ENCODE data around the gene DENND11. TPM values are rescaled to one million over a fixed set of nuclear protein-coding genes. Genes with fewer than 3 reads are reported as not detected.
A peak's percentile ranks its signal among the peaks of the same experiment; 100 is the strongest.

Gene DENND11
- total RNA-seq, 2 donors from 2014 or later, result 18.1 to 18.9 TPM

GRCh38 chr7:141739250-141739649 is 37.3 kb upstream of the DENND11 start:
- H3K4me1 ChIP-seq (replicated peaks), result peaks cover 9% of the 10 kb centered on the region
- H3K4me3 ChIP-seq, result no peak overlapping the region
- WGBS, result 64% methylated on average over 3 of the region's 3 CpGs
- TF ChIP-seq POLR2AphosphoS5 (IDR thresholded peaks at IDR 0.05) (no peak), POLR2A (IDR thresholded peaks at IDR 0.05) (no peak), CTCF (IDR thresholded peaks at IDR 0.05) (no peak)
- no peak overlapping the region for H3K27ac ChIP-seq
- H3K36me3 ChIP-seq, result peaks cover 0 to 9% of the 10 kb centered on the region in 2 donors
- H3K27me3 ChIP-seq (replicated peaks; ENCODE audit: insufficient read depth), result no peaks in the 10 kb centered on the region
- DNase-seq (ENCODE audit: low spot score), result no peak
- H3K9me3 ChIP-seq, result no peaks in the 10 kb centered on the region
- intact Hi-C loops (cut with DNase I), result no loop called here

- peak overlapping the region; percentile 63 to 74 for H3K4me3 ChIP-seq
- H3K27me3 ChIP-seq (replicated peaks; ENCODE audit: insufficient read depth), result no peaks in the 10 kb centered on the region
- peaks cover 0 to 5% of the 10 kb centered on the region in 2 donors for H3K36me3 ChIP-seq
- H3K27ac ChIP-seq, result peak overlapping the region; percentile 78 to 84
- peaks cover 9% of the 10 kb centered on the region for H3K4me1 ChIP-seq (replicated peaks)
- 1% methylated on average over 6 of the region's 6 CpGs for WGBS
- H3K9me3 ChIP-seq, result no peaks in the 10 kb centered on the region
- no peak for TF ChIP-seq CTCF (IDR thresholded peaks at IDR 0.05)
- TF ChIP-seq POLR2A (IDR thresholded peaks at IDR 0.05), result no peak
- TF ChIP-seq POLR2AphosphoS5 (IDR thresholded peaks at IDR 0.05), result no peak
- DNase-seq (ENCODE audit: low spot score), result no peak
- intact Hi-C loops (cut with DNase I), result no loop called here
These were observed 36.6 kb upstream of the DENND11 start for GRCh38 chr7:141738592-141739013.

- peak within 1 kb of the TSS; percentile 63 to 74 for H3K4me3 ChIP-seq
- H3K9me3 ChIP-seq, result no peaks in the 10 kb centered on the region
- H3K4me1 ChIP-seq (replicated peaks), result peaks cover 9% of the 10 kb centered on the region
- H3K27me3 ChIP-seq (replicated peaks; ENCODE audit: insufficient read depth), result no peaks in the 10 kb centered on the region
- WGBS, result 3% methylated on average over 46 of the region's 46 CpGs
- TF ChIP-seq POLR2A (IDR thresholded peaks at IDR 0.05) (peak; percentile 24), POLR2AphosphoS5 (IDR thresholded peaks at IDR 0.05) (peak; percentile 96), CTCF (IDR thresholded peaks at IDR 0.05) (peak; percentile 54 to 82 (median 68))
- intact Hi-C loops (cut with DNase I), result no loop called here
- H3K36me3 ChIP-seq, result peaks cover 0 to under 1% of the 10 kb centered on the region in 2 donors
- H3K27ac ChIP-seq, result peak within 1 kb of the TSS; percentile 78 to 84
- DNase-seq (ENCODE audit: low spot score), result peak; percentile 88
These were observed 36.0 kb upstream of the DENND11 start, which contains the start of gene SSBP1 for GRCh38 chr7:141737836-141738591. TSS of gene SSBP1 (plus strand) at chr7:141738358. CDS start at chr7:141739167, 809 bp downstream.

- Histone ChIP-seq H3K27me3 (replicated peaks; ENCODE audit: insufficient read depth) (no peaks in the 10 kb centered on the region), H3K36me3 (no peaks in the 10 kb centered on the region), H3K4me1 (replicated peaks) (peaks cover 9% of the 10 kb centered on the region), H3K4me3 (peak overlapping the region; percentile 63 to 74), H3K9me3 (no peaks in the 10 kb centered on the region), H3K27ac (peak overlapping the region; percentile 78 to 84)
- no peak for DNase-seq (ENCODE audit: low spot score)
- intact Hi-C loops (cut with DNase I), result no loop called here
- TF ChIP-seq POLR2AphosphoS5 (IDR thresholded peaks at IDR 0.05) (no peak), POLR2A (IDR thresholded peaks at IDR 0.05) (no peak), CTCF (IDR thresholded peaks at IDR 0.05) (no peak)
- WGBS, result 66% methylated on average over 11 of the region's 11 CpGs
These were observed 35.3 kb upstream of the DENND11 start for GRCh38 chr7:141737118-141737835.
